Thoracic aorta (tissue), 2 donors: Measurements from ENCODE around the gene UVSSA. TPM values are rescaled to one million over a fixed set of nuclear protein-coding genes. Genes with fewer than 3 reads are reported as not detected.

Experiments used
- ATAC-seq: fragments of 150-250 bp; one replicate; pipeline ENCODE4 v1.8.0; 2017; ENCODE audit warnings: low read depth; ENCODE audit not compliant: insufficient number of reproducible peaks, low FRiP score
- DNase-seq: peaks from one replicate; pipeline ENCODE4 v3.0.0-alpha.2; 2020; ENCODE audit warnings: low spot score
- H3K27ac ChIP-seq, 2 donors: fragments of 200-600 bp; sonication (generic); 1 replicate in 1 of 2; 2 replicates in 1 of 2; pipeline ENCODE4 v1.5.1; 2016; ENCODE audit warnings: mild to moderate bottlenecking in 2 of 2, moderate library complexity in 2 of 2
- H3K27me3 ChIP-seq: fragments of 200-600 bp; sonication (generic); replicated peaks from 2 replicates; pipeline ENCODE4 v1.6.0; 2016; ENCODE audit warnings: mild to moderate bottlenecking; ENCODE audit not compliant: insufficient read depth
- H3K36me3 ChIP-seq: fragments of 200-600 bp; sonication (generic); one replicate; pipeline ENCODE4 v1.5.1; 2016
- H3K4me1 ChIP-seq, 2 donors: fragments of 200-600 bp; sonication (generic); 1 replicate in 1 of 2; 2 replicates in 1 of 2; pipeline versions ENCODE4 v1.5.1 to v1.6.0; 2016; ENCODE audit warnings: low read depth in 2 of 2, mild to moderate bottlenecking in 1 of 2; ENCODE audit not compliant: control insufficient read depth in 1 of 2
- H3K4me3 ChIP-seq: fragments of 200-600 bp; sonication (generic); 2 replicates; pipeline ENCODE4 v1.5.1; 2016; ENCODE audit warnings: mild to moderate bottlenecking
- H3K9me3 ChIP-seq: fragments of 200-600 bp; sonication (generic); 2 replicates; pipeline ENCODE4 v1.5.1; 2016
- CTCF ChIP-seq: fragments of 200-600 bp; sonication (generic); IDR thresholded peaks from one replicate; pipeline ENCODE4 v1.5.1; 2019; ENCODE audit warnings: antibody characterized with exemption
- total RNA-seq, 2 donors: library from RNA; depleted of rRNA; stranded (reverse); fragments of >200 nt; gene quantifications; one replicate each; pipeline versions ENCODE4 v1.1.0 to v1.2.3, GENCODE V29; 2016

UVSSA gene
- total RNA-seq, 2 donors from 2014 or later = 23.3 to 29.0 TPM

GRCh38 chr4:1312821-1313640 is 34.0 kb upstream of the UVSSA start:
- Histone ChIP-seq H3K9me3 (no peaks in the 10 kb centered on the region), H3K36me3 (peaks cover 53% of the 10 kb centered on the region), H3K27me3 (no peaks in the 10 kb centered on the region), H3K4me3 (no peak overlapping the region), H3K27ac (no peak overlapping the region), H3K4me1 (peaks cover 17 to 33% of the 10 kb centered on the region in 2 donors)
- DNase-seq (no peak), ATAC-seq (no peak)
- TF ChIP-seq CTCF = no peak

GRCh38 chr4:1315306-1315705 is 31.7 kb upstream of the UVSSA start:
- Histone ChIP-seq H3K4me3 (no peak overlapping the region), H3K36me3 (peaks cover 72% of the 10 kb centered on the region), H3K27ac (no peak overlapping the region), H3K4me1 (peaks cover 10 to 17% of the 10 kb centered on the region in 2 donors), H3K9me3 (no peaks in the 10 kb centered on the region), H3K27me3 (no peaks in the 10 kb centered on the region)
- no peak for TF ChIP-seq CTCF
- DNase-seq = no peak
- ATAC-seq = no peak

GRCh38 chr4:1315836-1316536 is 31.0 kb upstream of the UVSSA start:
- ATAC-seq = no peak
- peaks cover 72% of the 10 kb centered on the region for H3K36me3 ChIP-seq

GRCh38 chr4:1316537-1317168 is 30.4 kb upstream of the UVSSA start:
- peaks cover 72% of the 10 kb centered on the region for H3K36me3 ChIP-seq
- peaks cover 0 to 3% of the 10 kb centered on the region in 2 donors for H3K4me1 ChIP-seq
- H3K27ac ChIP-seq = no peak overlapping the region
- no peaks in the 10 kb centered on the region for H3K9me3 ChIP-seq
- no peak for TF ChIP-seq CTCF
- H3K27me3 ChIP-seq = no peaks in the 10 kb centered on the region
- ATAC-seq (no peak), DNase-seq (no peak)
- no peak overlapping the region for H3K4me3 ChIP-seq

More at GRCh38 chr4:1315836-1316536, 31.0 kb upstream of the UVSSA start:
- no peak overlapping the region for H3K4me3 ChIP-seq
- peaks cover 3 to 10% of the 10 kb centered on the region in 2 donors for H3K4me1 ChIP-seq
- no peak for DNase-seq
- no peaks in the 10 kb centered on the region for H3K9me3 ChIP-seq
- TF ChIP-seq CTCF = no peak
- no peak overlapping the region for H3K27ac ChIP-seq
- no peaks in the 10 kb centered on the region for H3K27me3 ChIP-seq
